Measurements from ENCODE around the gene PEX10.

The PEX10 gene

GRCh38 chr1:2435746-2436355, 23.5 kb upstream of the PEX10 start:
- H3K4me3 Mint-ChIP-seq: no peak overlapping the region
- no peaks in the 10 kb centered on the region for H3K9me3 Mint-ChIP-seq (ENCODE audit: low read depth)
- H3K27me3 Mint-ChIP-seq: no peaks in the 10 kb centered on the region
- H3K4me1 Mint-ChIP-seq (ENCODE audit: low read depth): no peaks in the 10 kb centered on the region
- no peak overlapping the region for H3K27ac Mint-ChIP-seq
- no peaks in the 10 kb centered on the region for H3K36me3 Mint-ChIP-seq

DNA sequence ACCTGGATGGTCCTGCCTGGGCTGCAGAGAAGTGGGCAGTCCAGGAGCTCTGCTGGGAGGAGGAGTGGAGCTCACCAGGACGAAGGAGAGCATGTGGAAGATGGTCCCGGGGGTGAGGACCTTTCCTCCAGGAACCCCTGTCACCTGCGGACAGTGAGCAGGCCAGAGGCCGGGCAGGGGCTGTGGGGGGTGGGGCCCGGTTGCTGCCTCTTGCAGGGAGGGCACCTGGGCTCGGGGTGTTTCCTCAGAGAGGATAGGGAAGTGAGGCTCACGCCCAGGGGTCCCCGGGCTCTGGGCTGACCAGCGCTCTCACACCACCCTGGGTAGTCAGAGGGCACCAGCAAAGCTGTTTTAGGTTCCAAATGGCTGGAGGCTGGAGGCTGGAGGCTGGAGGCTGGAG, 22.7 kb upstream of the PEX10 start:
- Mint-ChIP-seq H3K27ac (no peak overlapping the region), H3K9me3 (ENCODE audit: low read depth) (no peaks in the 10 kb centered on the region), H3K27me3 (no peaks in the 10 kb centered on the region), H3K36me3 (no peaks in the 10 kb centered on the region), H3K4me3 (no peak overlapping the region), H3K4me1 (ENCODE audit: low read depth) (no peaks in the 10 kb centered on the region)

- H3K27ac Mint-ChIP-seq: no peak overlapping the region
- H3K4me3 Mint-ChIP-seq: no peak overlapping the region
- H3K4me1 Mint-ChIP-seq (ENCODE audit: low read depth): no peaks in the 10 kb centered on the region
- H3K9me3 Mint-ChIP-seq (ENCODE audit: low read depth): no peaks in the 10 kb centered on the region
- no peaks in the 10 kb centered on the region for H3K27me3 Mint-ChIP-seq
- no peaks in the 10 kb centered on the region for H3K36me3 Mint-ChIP-seq
These were observed 21.7 kb upstream of the PEX10 start for GRCh38 chr1:2433936-2434655.

- H3K9me3 Mint-ChIP-seq (ENCODE audit: low read depth): no peaks in the 10 kb centered on the region
- no peak overlapping the region for H3K27ac Mint-ChIP-seq
- no peaks in the 10 kb centered on the region for H3K36me3 Mint-ChIP-seq
- no peaks in the 10 kb centered on the region for H3K27me3 Mint-ChIP-seq
- no peak overlapping the region for H3K4me3 Mint-ChIP-seq
- no peaks in the 10 kb centered on the region for H3K4me1 Mint-ChIP-seq (ENCODE audit: low read depth)
These were observed 20.8 kb upstream of the PEX10 start for GRCh38 chr1:2433196-2433595.

- Mint-ChIP-seq H3K36me3 (no peaks in the 10 kb centered on the region), H3K9me3 (ENCODE audit: low read depth) (no peaks in the 10 kb centered on the region), H3K27me3 (no peaks in the 10 kb centered on the region), H3K4me1 (ENCODE audit: low read depth) (no peaks in the 10 kb centered on the region), H3K4me3 (no peak overlapping the region), H3K27ac (no peak overlapping the region)
These were observed 20.1 kb upstream of the PEX10 start for GRCh38 chr1:2432441-2432844.

DNA sequence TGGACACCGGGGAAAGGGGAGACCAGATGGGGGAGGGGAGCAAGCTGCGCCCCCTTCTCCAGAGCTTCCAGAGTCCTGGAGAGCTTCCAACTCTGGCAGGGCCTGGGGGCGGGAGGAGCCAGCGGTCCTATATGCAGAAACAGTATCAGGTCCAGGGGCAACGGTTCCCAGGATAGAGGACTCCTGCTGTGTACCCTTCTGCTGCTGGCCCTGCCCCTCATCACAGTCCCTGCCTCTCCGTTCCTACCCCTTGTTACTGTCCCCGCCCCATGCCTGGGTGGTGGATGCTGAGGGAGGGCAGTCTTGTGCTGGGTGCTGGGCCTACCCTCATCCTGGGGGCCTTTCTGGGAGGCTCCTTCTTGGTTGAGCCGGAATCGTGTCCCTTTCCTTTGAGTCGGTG, 19.2 kb upstream of the PEX10 start:
- Mint-ChIP-seq H3K27ac (no peak overlapping the region), H3K36me3 (no peaks in the 10 kb centered on the region), H3K27me3 (no peaks in the 10 kb centered on the region), H3K4me1 (ENCODE audit: low read depth) (no peaks in the 10 kb centered on the region), H3K9me3 (ENCODE audit: low read depth) (no peaks in the 10 kb centered on the region), H3K4me3 (no peak overlapping the region)

DNA sequence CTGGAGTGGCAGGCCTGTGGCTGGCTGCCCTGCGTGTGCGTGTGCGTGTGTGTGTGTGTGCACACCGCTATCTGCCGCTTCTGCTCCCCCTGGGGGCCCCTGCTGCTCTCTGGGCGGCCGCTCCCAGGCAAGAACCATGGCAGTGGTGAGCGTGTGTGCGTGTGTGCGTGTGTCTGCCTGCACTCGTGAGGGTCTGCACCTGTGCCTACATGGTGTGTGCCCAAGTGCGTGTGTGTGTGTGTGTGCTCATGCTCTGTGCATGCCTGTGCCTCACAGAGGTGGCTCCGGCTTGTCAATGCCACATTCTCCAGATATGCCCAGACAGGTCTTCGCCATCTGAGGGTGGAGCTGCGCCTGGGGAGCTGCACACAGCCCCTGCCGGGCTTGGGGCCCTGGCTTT, 18.7 kb upstream of the PEX10 start:
- Mint-ChIP-seq H3K9me3 (ENCODE audit: low read depth) (no peaks in the 10 kb centered on the region), H3K4me3 (no peak overlapping the region), H3K27ac (no peak overlapping the region), H3K36me3 (no peaks in the 10 kb centered on the region), H3K4me1 (ENCODE audit: low read depth) (no peaks in the 10 kb centered on the region), H3K27me3 (no peaks in the 10 kb centered on the region)

- no peaks in the 10 kb centered on the region for H3K36me3 Mint-ChIP-seq
- no peaks in the 10 kb centered on the region for H3K4me1 Mint-ChIP-seq (ENCODE audit: low read depth)
- no peak overlapping the region for H3K4me3 Mint-ChIP-seq
- H3K27ac Mint-ChIP-seq: no peak overlapping the region
- no peaks in the 10 kb centered on the region for H3K27me3 Mint-ChIP-seq
- no peaks in the 10 kb centered on the region for H3K9me3 Mint-ChIP-seq (ENCODE audit: low read depth)
These were observed 18.2 kb upstream of the PEX10 start for GRCh38 chr1:2430592-2430973.

DNA sequence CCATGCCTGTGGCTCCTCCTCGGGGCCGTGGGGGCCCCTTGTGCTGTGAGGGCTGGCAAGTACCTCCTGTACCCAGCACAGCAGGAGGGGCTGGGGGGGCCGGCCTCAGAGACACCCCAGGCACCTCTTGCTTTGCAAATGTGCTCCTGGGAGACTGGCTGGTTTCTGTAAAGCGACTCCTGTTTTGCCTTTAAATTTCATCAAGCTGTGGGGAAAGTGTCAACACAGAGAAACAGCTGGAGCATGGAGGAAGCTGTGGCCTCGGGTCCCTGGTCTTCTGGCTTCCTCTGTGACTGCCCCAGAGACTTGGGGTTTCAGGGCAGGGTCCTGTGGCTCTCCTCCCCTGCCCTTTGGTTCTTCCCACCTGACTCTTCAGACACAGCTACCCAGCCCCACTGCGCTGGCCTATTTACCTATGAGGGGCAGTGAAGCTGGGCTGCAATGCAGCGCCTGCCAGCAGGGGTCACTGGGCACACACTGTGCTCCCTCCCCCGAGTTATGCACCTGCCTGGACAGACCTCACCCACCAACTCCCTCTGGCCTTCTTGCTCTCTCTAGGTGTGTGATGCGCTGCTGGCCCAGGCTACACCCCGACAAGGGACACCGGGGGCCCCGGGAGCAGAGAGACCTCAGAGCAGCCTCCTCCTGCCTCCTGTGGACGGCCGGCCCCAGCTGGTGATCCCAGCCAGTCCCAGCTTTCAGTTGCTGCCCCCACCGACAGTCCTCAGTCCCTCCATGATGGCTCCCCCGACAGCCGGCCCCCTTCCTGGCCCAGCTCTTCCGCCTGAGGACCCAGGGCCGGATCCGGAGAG, 17.6 kb upstream of the PEX10 start:
- H3K4me1 Mint-ChIP-seq (ENCODE audit: low read depth): no peaks in the 10 kb centered on the region
- no peak overlapping the region for H3K27ac Mint-ChIP-seq
- no peak overlapping the region for H3K4me3 Mint-ChIP-seq
- H3K27me3 Mint-ChIP-seq: no peaks in the 10 kb centered on the region
- H3K9me3 Mint-ChIP-seq (ENCODE audit: low read depth): no peaks in the 10 kb centered on the region
- no peaks in the 10 kb centered on the region for H3K36me3 Mint-ChIP-seq

- H3K36me3 Mint-ChIP-seq: no peaks in the 10 kb centered on the region
These were observed 16.1 kb upstream of the PEX10 start for GRCh38 chr1:2428490-2428889.

DNA sequence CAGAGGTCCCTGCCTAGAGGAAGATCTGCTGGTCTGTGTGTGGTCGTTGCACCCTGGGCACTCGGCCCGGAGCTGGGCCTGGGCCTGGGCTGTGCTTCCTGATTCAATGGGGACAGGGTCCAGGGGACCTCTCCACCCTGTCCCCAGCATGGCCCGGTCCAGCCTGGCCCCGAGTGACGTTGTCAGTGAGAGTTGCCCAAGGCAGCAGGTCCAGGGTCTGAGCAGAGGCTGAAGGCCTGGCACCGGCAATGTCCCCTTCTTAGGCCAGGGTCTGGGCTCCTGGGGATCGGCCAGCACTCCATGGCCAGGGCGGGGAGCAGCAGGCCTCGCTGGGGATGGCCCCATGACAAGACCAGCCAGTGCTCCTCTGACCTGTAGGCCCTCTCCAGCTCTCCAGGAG, 15.6 kb upstream of the PEX10 start:
- Mint-ChIP-seq H3K4me3 (no peak overlapping the region), H3K4me1 (ENCODE audit: low read depth) (no peaks in the 10 kb centered on the region), H3K27me3 (no peaks in the 10 kb centered on the region), H3K27ac (no peak overlapping the region), H3K9me3 (ENCODE audit: low read depth) (no peaks in the 10 kb centered on the region), H3K36me3 (no peaks in the 10 kb centered on the region)

More at GRCh38 chr1:2428490-2428889, 16.1 kb upstream of the PEX10 start:
- H3K9me3 Mint-ChIP-seq (ENCODE audit: low read depth): no peaks in the 10 kb centered on the region
- no peak overlapping the region for H3K27ac Mint-ChIP-seq
- H3K27me3 Mint-ChIP-seq: no peaks in the 10 kb centered on the region
- no peak overlapping the region for H3K4me3 Mint-ChIP-seq
- H3K4me1 Mint-ChIP-seq (ENCODE audit: low read depth): no peaks in the 10 kb centered on the region

- Mint-ChIP-seq H3K9me3 (ENCODE audit: low read depth) (no peaks in the 10 kb centered on the region), H3K36me3 (peaks cover 2% of the 10 kb centered on the region), H3K4me3 (no peak overlapping the region), H3K27me3 (no peaks in the 10 kb centered on the region), H3K4me1 (ENCODE audit: low read depth) (no peaks in the 10 kb centered on the region), H3K27ac (no peak overlapping the region)
These were observed 14.7 kb upstream of the PEX10 start for GRCh38 chr1:2427051-2427450.

DNA sequence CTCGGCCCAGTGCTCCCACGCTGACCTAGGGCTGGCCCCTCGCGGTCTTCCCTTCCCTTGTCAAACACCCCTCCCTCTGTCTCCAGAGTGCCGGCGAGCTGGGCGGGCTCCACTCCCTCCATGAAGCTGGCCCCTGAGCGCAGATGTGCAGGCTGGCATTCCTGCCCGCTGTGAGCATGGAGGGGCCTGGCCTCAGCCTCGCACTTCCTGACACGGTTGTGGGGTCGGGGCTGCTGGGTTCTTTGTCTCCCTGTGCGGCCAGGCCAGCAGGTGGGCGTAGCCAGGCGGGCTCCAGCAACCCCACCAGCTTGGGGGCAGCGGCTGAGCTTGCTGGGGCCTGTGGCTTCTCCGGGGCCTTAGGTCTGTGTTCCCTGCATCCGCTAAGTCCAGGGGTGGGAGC, 14.2 kb upstream of the PEX10 start:
- Mint-ChIP-seq H3K4me1 (ENCODE audit: low read depth) (no peaks in the 10 kb centered on the region), H3K4me3 (no peak overlapping the region), H3K9me3 (ENCODE audit: low read depth) (no peaks in the 10 kb centered on the region), H3K27me3 (no peaks in the 10 kb centered on the region), H3K36me3 (peaks cover 2% of the 10 kb centered on the region), H3K27ac (no peak overlapping the region)

GRCh38 chr1:2425892-2426291, 13.5 kb upstream of the PEX10 start:
- Mint-ChIP-seq H3K4me1 (ENCODE audit: low read depth) (no peaks in the 10 kb centered on the region), H3K4me3 (no peak overlapping the region), H3K27me3 (no peaks in the 10 kb centered on the region), H3K27ac (no peak overlapping the region), H3K9me3 (ENCODE audit: low read depth) (no peaks in the 10 kb centered on the region), H3K36me3 (peaks cover 2% of the 10 kb centered on the region)

GRCh38 chr1:2422523-2422922, 10.2 kb upstream of the PEX10 start:
- no peaks in the 10 kb centered on the region for H3K27me3 Mint-ChIP-seq
- no peak overlapping the region for H3K4me3 Mint-ChIP-seq
- no peaks in the 10 kb centered on the region for H3K9me3 Mint-ChIP-seq (ENCODE audit: low read depth)
- H3K27ac Mint-ChIP-seq: no peak overlapping the region
- H3K36me3 Mint-ChIP-seq: peaks cover 2% of the 10 kb centered on the region
- no peaks in the 10 kb centered on the region for H3K4me1 Mint-ChIP-seq (ENCODE audit: low read depth)
